Left lung (tissue), 10 donors: ENCODE results near the gene GUCA2B. TPM values are rescaled to one million over a fixed set of nuclear protein-coding genes. Genes with fewer than 3 reads are reported as not detected.

Source experiments
- ATAC-seq: fragments of 200-7000 bp; cut with Tn5 transposase; one replicate; pipeline ENCODE4 v1.9.1; 2020; ENCODE audit warnings: moderate library complexity
- DNase-seq, 4 donors: peaks; one replicate each; pipeline ENCODE4 v3.0.0-alpha.2; 2013 to 2020
- H3K27ac ChIP-seq, 2 donors: fragments of 200-600 bp; sonication (generic) in 1 of 2; one replicate each; pipeline versions ENCODE4 v1.5.0 to v1.8.0; 2020 to 2021
- H3K27me3 ChIP-seq, 2 donors: fragments of 200-600 bp; sonication (generic) in 1 of 2; one replicate each; pipeline versions ENCODE4 v1.5.0 to v1.8.0; 2020 to 2021
- H3K36me3 ChIP-seq, 2 donors: fragments of 200-600 bp; sonication (generic) in 1 of 2; one replicate each; pipeline versions ENCODE4 v1.5.0 to v1.8.0; 2020 to 2021
- H3K4me1 ChIP-seq, 2 donors: fragments of 200-600 bp; one replicate each; pipeline ENCODE4 v1.8.0; 2021
- H3K4me3 ChIP-seq, 2 donors: fragments of 200-600 bp; sonication (generic) in 1 of 2; one replicate each; pipeline versions ENCODE4 v1.5.0 to v1.8.0; 2020 to 2021; ENCODE audit warnings: mild to moderate bottlenecking in 1 of 2
- H3K9me3 ChIP-seq, 2 donors: fragments of 200-600 bp; sonication (generic) in 1 of 2; one replicate each; pipeline versions ENCODE4 v1.5.0 to v1.8.0; 2020 to 2021
- CTCF ChIP-seq, 2 donors: fragments of 200-600 bp; sonication (generic) in 1 of 2; IDR thresholded peaks; one replicate each; pipeline versions ENCODE4 v1.5.0 to v1.8.0; 2021; ENCODE audit warnings: antibody characterized with exemption in 2 of 2
- intact Hi-C, 2 donors: fragments of 100-400 bp; cut with DNase I; formaldehyde crosslinking; loops; one replicate each; pipeline versions ENCODE4 v1.11.2 to v1.14.2; 2022
- polyA plus RNA-seq, 6 donors: library from polyadenylated mRNA; unstranded; fragments of 120-200 nt; gene quantifications; one replicate each; pipeline ENCODE4 v1.2.1, GENCODE V29; 2013; ENCODE audit not compliant: insufficient read length in 6 of 6
- total RNA-seq, 2 donors: library from RNA; stranded (reverse); fragmentation: NEBNext Ultra II Directional; extraction: Animal tissue kit (Norgen Biotek cat#: 25700); gene quantifications; one replicate each; pipeline ENCODE4 v1.2.1, GENCODE V29; 2021
- donor health status: DM: no; HTN: yes; CAD: no.
- donor health status: DM: no; HTN: no; CAD: no.

GUCA2B gene
- total and polyA plus RNA-seq, 8 donors: not detected

GRCh38 chr1:42157667-42158066, 4.5 kb downstream of the GUCA2B start:
- no peak for DNase-seq

GRCh38 chr1:42158189-42158588, 5.0 kb downstream of the GUCA2B start:
- H3K9me3 ChIP-seq: peaks cover 0 to 10% of the 10 kb centered on the region in 2 donors
- TF ChIP-seq CTCF (IDR thresholded peaks at IDR 0.05): no peak
- ATAC-seq: no peak
- H3K4me3 ChIP-seq: no peak overlapping the region
- intact Hi-C loops: no loop called here
- DNase-seq: no peak
- H3K4me1 ChIP-seq: no peaks in the 10 kb centered on the region
- no peaks in the 10 kb centered on the region for H3K27me3 ChIP-seq
- H3K27ac ChIP-seq: no peak overlapping the region
- no peaks in the 10 kb centered on the region for H3K36me3 ChIP-seq

More at GRCh38 chr1:42157667-42158066, 4.5 kb downstream of the GUCA2B start:
- no peak for ATAC-seq
- no peak overlapping the region for H3K4me3 ChIP-seq
- no peaks in the 10 kb centered on the region for H3K36me3 ChIP-seq
- no peaks in the 10 kb centered on the region for H3K27me3 ChIP-seq
- intact Hi-C loops: no loop called here
- H3K4me1 ChIP-seq: no peaks in the 10 kb centered on the region
- no peak for TF ChIP-seq CTCF (IDR thresholded peaks at IDR 0.05)
- H3K9me3 ChIP-seq: peaks cover 0 to 10% of the 10 kb centered on the region in 2 donors
- no peak overlapping the region for H3K27ac ChIP-seq

GRCh38 chr1:42162181-42162580, 9.0 kb downstream of the GUCA2B start:
- ATAC-seq (no peak), DNase-seq (no peak)
- no peak for TF ChIP-seq CTCF (IDR thresholded peaks at IDR 0.05)
- intact Hi-C loops: no loop called here
- H3K27me3 ChIP-seq: no peaks in the 10 kb centered on the region
- no peak overlapping the region for H3K4me3 ChIP-seq
- H3K9me3 ChIP-seq: peaks cover 0 to 10% of the 10 kb centered on the region in 2 donors
- no peaks in the 10 kb centered on the region for H3K36me3 ChIP-seq
- H3K4me1 ChIP-seq: peaks cover 0 to 14% of the 10 kb centered on the region in 2 donors
- H3K27ac ChIP-seq: no peak overlapping the region

GRCh38 chr1:42163114-42163513, 9.9 kb downstream of the GUCA2B start:
- H3K9me3 ChIP-seq: peaks cover 0 to 10% of the 10 kb centered on the region in 2 donors
- H3K4me1 ChIP-seq: peaks cover 0 to 14% of the 10 kb centered on the region in 2 donors
- ATAC-seq (no peak), DNase-seq (no peak)
- no peak overlapping the region for H3K4me3 ChIP-seq
- H3K27me3 ChIP-seq: no peaks in the 10 kb centered on the region
- no peak for TF ChIP-seq CTCF (IDR thresholded peaks at IDR 0.05)
- H3K27ac ChIP-seq: no peak overlapping the region
- intact Hi-C loops: no loop called here
- no peaks in the 10 kb centered on the region for H3K36me3 ChIP-seq

GRCh38 chr1:42163536-42164503, 10.6 kb downstream of the GUCA2B start:
- H3K27me3 ChIP-seq: no peaks in the 10 kb centered on the region
- no peaks in the 10 kb centered on the region for H3K36me3 ChIP-seq
- intact Hi-C loops: no loop called here
- peaks cover 0 to 10% of the 10 kb centered on the region in 2 donors for H3K9me3 ChIP-seq
- DNase-seq (no peak), ATAC-seq (no peak)
- H3K27ac ChIP-seq: no peak overlapping the region
- H3K4me3 ChIP-seq: no peak overlapping the region
- peaks cover 0 to 14% of the 10 kb centered on the region in 2 donors for H3K4me1 ChIP-seq
- TF ChIP-seq CTCF (IDR thresholded peaks at IDR 0.05): no peak
